GM19455 (cell line): ENCODE results near the gene TLR2.

Experiments used
- ATAC-seq: cut with Tn5 transposase; IDR thresholded peaks from one replicate; pipeline ENCODE4 v1.9.1; 2021; ENCODE audit not compliant: unreplicated experiment

Gene TLR2, protein sequence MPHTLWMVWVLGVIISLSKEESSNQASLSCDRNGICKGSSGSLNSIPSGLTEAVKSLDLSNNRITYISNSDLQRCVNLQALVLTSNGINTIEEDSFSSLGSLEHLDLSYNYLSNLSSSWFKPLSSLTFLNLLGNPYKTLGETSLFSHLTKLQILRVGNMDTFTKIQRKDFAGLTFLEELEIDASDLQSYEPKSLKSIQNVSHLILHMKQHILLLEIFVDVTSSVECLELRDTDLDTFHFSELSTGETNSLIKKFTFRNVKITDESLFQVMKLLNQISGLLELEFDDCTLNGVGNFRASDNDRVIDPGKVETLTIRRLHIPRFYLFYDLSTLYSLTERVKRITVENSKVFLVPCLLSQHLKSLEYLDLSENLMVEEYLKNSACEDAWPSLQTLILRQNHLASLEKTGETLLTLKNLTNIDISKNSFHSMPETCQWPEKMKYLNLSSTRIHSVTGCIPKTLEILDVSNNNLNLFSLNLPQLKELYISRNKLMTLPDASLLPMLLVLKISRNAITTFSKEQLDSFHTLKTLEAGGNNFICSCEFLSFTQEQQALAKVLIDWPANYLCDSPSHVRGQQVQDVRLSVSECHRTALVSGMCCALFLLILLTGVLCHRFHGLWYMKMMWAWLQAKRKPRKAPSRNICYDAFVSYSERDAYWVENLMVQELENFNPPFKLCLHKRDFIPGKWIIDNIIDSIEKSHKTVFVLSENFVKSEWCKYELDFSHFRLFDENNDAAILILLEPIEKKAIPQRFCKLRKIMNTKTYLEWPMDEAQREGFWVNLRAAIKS

DNA sequence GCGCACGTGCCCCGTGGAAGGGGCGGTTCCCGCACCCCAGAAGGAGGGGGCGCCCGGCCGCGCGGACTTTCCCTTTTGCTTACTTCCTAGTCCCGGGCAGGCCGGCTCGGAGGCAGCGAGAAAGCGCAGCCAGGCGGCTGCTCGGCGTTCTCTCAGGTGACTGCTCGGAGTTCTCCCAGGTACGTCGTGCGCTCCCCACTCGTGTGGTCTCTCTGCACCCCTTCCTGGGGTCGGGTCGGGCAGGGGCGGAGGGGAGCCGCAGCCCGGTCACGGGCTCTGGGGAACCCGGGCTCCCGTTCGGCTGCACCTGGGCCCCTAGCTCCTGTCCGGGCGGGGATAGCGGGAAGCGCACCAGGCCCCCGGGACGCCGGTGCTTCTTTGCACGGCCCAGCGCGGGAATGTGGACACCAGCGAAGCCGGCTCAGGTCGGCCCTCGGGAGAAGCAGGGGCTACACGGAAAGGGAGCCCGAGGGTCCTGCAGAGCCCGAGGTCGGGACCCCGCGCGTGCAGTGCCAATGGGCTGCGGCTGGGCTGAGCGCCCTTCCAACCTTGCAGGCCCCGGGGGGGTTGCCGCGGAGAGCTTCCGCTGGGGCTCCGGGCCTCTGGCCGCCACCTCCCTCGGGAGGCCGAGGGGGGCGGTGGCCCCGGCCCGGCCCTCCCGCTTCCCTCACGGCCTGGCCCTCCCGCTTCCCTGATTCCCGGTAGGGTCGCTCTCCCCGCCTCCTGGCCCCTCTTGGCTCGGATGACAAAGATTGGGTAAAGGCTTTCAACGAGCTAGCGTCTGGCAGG lies at the start of gene TLR2:
TLR2 (plus strand) TSS at position 99 of the 789 bp plus-strand sequence. CDS start 18,628 bp downstream, outside the sequence.
- ATAC-seq = peak; percentile 66

DNA sequence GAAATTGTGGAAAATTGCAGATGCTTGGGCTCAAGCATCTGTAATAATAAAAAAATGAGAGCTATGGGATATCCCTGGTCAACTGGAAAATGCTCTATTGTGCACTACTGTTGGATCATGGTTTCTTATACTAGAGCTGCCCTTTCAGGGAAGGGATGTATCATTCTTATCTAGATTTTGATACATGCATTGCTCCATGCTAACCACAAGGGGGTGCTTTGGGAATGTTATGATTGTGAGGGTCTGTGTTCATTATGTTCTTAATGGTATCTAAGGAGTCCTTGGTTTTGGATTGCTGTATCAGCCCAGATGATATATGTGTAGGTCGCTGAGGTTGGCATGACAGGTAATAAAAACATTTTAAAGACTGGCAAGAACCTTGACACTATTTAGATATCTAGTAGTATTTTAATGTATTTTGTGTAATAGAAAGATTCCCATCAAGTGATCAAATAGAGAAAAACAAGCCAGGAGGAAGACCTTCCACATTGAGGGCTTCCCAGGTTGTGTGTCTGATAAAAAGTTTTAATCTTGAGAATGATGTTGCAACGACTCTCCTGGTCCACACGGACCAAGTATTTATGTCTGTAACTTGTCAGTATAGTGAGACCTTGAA lies 49.2 kb upstream of the TLR2 start:
- ATAC-seq = no peak

DNA sequence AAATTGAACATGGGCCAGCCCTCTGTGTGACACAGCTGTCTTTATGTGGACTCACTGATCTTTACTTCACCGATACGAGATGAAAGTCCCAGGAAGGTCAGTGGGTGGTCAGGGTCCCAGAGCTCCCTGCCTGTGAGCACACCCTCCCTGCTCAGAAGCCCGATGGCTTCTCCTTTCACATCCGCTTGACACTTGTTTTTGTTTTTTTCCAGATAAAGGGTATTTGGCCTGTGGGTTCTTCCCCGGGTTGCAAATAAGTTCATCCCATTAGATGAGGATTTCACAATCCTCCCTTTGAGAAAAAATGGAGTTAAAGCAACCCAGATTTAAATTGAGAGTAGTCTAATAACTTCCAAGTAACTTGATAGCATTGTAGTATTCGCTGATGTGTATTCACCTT lies 48.2 kb upstream of the TLR2 start:
- no peak for ATAC-seq

DNA sequence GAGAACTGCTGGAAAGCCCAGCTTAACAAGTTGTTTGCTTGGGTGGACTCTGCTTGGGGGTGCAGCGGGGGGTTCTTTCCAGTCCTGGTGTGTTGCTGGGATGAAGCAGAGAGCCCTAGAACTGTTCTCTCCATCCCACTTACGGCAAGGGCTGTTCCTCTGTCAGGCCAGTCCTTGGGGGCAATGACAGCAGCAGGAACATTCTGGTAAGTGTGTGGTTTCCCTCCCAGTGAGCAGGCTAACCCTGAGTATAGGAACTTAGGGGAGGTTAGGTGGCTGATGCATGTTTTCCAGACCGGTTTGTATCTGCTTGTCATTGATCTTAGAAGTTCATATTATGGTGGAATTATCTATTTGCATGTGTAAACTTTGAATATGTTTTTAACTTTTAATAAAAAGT lies 46.9 kb upstream of the TLR2 start:
- no peak for ATAC-seq

DNA sequence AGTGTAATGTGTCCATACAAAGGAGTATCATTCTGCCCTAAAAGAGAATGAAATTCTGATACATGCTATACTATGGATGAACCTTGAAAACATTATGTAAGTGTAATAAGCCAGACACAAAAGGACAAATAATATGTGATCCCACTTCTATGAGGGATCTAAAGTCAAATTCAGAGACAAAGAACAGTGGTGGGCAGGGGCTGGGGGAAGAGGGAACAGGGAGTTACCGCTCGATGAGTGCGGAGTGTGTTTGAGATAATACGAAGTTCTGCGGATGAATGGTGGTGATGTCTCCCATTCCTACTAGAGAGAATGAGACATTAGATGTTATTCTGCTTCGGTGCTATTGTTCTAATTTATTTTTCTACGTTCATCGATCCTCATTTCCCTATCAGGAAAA lies 46.1 kb upstream of the TLR2 start:
- no peak for ATAC-seq

DNA sequence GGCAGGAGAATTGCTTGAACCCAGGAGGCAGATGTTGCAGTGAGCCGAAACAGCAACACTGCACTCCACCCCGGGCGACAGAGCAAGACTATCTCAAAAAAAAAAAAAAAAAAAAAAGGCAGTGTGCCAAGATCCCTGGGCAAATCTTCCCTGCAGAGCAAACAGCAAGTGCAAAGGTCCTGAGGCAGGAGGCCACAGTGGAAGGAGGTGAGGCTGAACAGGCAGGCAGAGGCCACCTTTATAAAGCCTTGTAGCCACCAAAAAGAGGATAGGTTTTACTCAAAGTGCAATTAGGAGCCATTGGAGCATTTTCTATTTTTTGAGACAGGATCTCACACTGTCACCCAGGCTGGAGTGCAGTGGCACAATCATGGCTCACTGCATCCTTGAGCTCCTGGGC lies 45.1 kb upstream of the TLR2 start:
- ATAC-seq = no peak

DNA sequence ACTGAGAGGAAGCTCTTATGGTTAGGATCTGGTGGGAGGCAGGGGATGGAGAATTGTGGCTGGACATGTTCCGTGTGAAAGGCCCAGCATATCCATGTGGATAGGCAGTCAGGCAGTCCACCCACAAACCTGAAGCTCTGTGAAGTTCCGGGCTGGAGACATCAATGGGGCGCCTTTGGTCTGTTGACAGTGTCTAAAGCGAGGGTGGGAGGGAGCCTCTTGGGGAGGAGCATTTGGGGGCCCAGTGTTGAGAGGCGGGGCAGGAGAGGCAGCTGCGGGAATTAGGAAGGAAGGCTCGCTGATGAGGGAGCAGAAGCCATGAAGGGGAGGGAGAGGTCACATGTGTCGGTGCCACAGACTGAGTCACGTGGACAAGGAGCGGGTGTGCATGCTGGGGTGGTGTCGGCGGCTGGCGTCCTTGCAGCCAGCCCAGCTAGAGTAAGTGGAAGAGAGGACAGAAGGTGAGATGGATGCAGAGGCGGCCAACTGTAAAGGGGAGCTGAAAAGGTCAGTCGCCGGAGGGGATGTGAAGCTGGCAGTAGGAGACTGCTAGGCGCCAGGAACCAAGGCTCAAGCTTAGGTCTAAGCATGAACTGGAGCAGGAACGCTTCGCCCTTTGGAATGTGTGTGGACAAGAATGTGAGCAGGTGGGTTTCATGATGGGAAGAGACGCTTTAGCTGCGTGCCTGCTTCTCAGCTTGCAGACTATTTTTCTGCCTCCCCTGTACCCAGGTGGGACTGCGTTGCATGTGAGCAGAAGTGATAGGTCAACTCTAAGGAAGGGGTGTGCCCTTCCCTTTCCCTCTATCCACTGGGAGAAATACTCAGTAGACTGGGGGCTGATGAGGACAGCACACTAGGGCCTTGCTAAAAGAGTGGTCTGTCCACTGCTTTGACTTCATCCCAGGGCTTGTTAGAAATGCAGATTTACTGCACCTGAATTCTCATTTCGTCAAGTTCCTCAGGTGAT lies 44.0 kb upstream of the TLR2 start:
- ATAC-seq = no peak

DNA sequence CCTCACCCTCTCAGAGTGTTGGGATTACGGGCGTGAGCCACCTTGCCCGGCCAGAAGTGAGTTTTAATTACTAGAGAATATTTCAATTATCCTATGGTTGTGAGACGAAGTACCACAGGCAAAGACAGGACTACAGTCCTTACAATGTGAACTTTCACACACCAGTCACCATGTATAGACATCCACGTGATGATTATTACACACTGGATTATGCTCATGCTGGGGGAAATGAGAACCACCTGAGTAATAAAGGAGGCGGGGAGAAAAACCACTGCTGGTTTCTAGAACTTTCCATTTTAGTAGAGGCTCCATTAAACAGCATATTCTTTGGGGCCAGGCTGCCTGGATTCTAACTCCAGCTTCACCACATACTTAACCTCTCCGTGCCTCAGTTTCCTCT lies 42.5 kb upstream of the TLR2 start:
- ATAC-seq = no peak

DNA sequence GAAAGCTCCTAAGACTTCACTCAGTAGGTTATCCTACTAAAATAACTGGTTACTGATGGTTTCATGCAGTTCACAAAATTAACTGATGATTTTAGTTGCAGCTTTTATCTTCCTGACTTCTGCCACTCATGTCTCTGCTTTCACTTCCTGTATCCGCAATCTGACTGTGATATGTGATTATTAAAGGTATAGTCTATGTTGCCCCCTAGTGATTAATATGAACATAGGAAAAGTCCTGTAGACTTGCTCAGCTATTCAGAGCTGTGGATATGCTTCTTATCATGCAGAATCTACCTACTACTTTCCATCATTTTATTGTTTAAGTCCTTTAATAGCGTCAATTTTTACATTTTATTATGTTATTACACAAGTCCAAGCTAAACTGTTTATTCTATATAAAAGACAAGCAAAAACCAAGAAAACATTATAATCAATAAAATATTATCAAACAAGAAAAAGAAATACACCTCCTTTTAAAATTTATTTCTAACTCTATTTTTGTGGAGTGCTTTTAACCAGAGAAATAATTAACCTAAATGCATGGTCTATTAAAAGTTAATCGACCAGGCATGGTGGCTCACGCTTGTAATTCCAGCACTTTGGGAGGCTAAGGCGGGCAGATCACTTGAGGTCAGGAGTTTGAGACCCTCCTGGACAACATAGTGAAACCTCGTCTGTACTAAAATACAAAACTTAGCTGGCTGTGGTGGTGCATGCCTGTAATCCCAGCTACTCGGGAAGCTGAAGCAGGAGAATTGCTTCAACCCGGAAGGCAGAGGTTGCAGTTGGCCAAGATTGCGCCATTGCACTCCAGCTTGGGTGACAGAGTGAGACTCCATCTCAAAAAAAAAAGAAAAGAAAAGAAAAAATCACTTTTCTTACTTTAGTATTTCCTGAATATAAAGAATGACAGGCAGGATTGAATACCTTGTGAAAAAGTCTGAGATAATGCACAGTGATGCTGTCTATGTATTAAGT lies 40.4 kb upstream of the TLR2 start:
- peak; percentile 92 for ATAC-seq

DNA sequence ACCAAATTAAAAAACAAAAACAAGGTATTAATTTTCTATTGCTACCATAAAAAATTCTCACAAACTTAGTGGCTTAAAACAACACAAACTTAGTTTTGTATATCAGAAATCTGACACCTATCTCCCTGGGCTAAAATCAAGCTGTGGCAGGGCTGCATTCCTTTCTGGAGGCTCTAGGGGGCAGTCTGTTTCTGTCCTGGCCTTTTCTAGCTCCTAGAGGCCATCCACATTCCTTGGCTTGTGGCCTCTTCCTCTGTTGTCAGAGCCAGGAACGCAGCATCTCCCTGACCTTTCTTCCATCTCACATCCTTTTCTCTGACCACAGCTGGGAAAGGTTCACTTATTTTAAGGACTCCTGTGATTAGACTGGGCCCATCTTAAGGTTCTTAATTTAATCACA lies 38.9 kb upstream of the TLR2 start:
- no peak for ATAC-seq

DNA sequence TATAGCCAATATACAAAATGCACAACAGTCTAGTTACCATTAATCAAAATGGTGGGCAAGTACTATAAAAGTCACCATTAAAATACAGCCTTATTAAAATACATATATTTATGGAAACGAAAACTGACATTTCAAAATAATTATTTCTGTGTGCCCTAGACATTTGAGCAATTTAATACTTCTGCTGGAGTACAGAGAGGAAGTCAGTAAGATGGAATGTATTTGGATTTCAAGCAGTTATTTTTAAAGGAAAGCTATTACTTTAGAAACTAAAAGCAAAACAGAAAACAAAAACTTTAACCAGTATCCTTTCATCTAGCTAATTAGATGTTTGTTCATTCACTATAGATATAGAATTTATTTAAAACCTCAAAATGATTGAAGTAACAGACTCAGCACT lies 37.8 kb upstream of the TLR2 start:
- ATAC-seq = no peak

DNA sequence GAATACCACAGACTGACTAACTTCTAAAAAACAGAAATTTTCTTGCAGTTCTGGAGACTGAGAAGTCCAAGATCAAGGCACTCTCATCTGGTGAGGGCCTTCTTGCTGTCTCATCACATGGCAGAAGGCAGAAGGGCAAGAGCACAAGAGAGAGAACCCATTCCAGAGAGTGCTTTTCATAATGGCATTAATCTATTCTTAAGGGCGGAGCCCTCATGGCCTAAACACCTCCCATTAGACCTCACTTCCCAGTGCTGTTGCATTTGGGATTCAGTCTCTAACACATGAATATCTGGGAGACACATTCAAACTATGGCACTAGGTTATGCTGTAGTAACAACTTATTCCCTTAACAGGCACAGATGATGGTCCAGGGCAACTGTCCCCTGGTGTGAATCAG lies 37.1 kb upstream of the TLR2 start:
- ATAC-seq = no peak

DNA sequence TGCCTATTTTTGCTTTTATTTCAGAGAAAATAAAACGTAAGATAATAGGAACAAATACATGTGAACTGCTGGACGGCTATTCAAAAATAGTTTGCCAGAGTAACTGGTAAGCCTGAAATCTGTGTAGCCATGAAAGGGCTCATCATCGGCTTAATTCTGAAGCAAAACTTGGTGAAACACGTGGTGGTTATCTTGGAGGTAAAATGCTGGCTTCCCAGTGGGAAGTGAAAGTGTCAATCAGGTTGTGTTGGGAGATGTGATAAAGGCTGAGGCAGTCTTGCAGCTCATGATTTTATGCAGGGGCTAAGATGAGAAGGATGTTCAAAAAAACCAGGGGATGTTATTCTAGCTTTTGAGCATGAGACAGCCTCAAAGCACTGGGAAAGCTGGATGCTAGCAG lies 36.1 kb upstream of the TLR2 start:
- ATAC-seq = no peak

DNA sequence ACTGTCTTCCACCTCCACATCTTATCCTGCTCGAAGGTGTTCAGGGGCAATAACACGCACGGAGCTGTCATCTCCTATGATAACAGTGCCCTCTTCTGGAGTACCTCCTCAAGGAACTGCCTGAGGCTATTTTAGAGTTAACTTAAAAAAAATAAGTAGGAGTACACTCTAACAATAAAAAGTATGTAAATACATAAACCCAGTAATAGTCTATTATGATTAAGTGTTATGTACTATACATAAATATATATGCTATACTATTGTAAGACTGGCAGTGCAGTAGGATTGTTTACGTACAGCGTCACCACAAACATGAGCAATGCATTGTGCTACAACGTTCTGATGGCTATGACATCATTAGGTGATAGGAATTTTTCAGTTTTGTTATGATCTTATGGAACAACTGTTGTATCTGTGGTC lies 34.5 kb upstream of the TLR2 start:
- no peak for ATAC-seq

DNA sequence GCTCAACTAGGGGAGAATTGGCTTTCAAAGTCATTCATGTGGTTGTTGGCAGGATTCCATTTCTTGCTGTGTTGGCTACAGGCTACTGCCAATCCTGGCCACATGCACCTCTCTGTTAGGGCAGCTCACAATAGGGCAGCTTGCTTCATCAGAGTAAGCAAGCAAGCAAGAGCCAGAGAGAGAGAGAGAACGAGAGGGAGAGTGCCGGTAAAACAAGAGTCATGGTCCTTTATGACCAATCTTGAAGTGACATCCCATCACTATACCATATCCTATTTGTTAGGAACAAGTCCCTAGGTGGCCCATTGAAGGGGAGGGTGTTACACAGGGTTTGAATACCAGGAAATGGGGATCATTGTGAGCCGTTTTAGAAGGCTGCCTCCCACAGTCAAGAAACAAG lies 33.0 kb upstream of the TLR2 start:
- ATAC-seq = no peak

DNA sequence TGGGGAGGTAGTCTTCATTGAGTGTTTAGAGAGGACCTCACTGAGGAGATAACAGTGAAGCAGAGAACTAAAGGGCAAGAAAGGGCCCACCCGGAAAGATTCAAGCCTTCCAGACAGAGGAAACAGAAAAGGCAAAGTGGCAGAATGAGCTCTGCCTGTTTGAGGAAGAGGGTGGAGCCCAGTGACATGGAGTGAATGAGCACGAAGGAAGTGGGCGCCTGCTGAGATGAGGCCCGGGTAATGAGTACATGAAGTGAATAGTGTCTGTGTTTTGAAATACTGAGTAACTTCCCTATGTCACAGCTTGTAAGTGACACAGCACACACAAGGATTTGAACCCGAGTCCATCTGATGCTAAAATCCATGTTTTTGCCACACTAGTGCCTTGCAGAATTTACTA lies 32.5 kb upstream of the TLR2 start:
- ATAC-seq = no peak

DNA sequence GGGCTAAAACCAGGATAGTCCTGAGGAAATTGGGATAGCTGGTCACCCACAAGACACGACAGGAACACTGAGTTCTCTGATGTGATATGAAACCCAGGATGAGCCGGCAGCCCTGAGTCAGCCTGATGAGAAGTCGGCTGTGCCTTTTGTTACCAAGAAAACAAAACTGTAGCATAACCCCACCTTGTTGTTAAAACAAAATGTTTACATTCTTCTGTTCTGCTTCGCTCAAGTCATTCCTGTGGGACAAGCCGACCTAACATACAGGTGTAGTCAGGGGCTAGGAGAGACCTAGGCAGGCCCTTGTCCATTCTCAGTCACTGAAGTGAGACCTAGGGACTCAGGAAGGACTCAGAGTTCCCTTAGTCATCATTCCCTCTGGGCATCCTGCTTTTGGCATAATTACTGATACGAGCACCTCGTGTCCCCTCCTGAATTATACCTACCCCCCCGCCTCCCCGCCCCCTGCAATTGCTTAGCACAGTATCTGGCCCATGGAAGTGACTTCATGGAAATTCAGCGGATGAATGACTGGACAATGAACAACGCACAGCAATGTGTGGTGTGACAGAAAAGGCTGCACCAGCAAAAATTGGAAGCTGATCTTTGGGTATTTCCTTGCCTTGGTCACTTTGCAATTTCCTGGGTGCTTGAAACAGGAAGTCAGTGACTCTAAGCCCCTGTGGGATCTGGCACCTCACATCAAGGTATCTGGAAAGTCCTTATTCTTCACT lies 31.9 kb upstream of the TLR2 start:
- ATAC-seq = no peak

DNA sequence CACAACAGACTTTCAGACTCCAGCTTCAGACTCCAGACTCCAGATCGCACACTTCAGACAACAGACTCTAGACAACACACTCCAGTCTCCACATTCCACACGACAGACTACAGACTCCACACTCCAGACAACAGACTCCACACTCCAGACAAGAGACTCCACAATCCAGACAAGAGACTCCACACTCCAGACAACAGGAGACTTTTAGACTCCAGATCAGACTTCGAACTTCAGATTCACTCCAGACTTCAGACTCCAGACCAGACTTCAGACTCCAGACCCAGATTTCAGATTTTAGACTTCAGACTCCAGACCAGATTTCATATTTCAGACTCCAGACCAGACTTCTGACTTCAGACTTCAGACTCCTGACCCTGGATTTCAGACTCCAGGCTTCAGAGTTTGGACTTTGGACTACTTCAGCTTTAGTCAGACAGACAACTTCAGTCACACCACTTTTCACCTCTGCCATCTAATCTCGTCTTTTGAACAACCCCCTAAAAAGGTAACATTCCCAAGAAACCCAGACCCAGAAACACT lies 29.0 kb upstream of the TLR2 start:
- no peak for ATAC-seq
